Superior temporal gyrus (tissue), 1 donor: ENCODE results near the gene TTC39A.
A peak's percentile ranks its signal among the peaks of the same experiment; 100 is the strongest.

Experiments
- DNase-seq: peaks from one replicate; pipeline ENCODE4 v3.0.0-alpha.2; 2016; ENCODE audit errors: extremely low spot score

Gene TTC39A

GRCh38 chr1:51297401-51298321 lies 32.7 kb downstream of the TTC39A start:
- DNase-seq = no peak

GRCh38 chr1:51296383-51297357 lies 33.7 kb downstream of the TTC39A start:
- DNase-seq = peak; percentile 88

- no peak for DNase-seq
Observed at GRCh38 chr1:51295926-51296325, 34.4 kb downstream of the TTC39A start.

GRCh38 chr1:51294566-51295184 lies 35.7 kb downstream of the TTC39A start:
- DNase-seq = no peak

GRCh38 chr1:51293898-51294515 lies 36.4 kb downstream of the TTC39A start:
- no peak for DNase-seq

- DNase-seq = no peak
Observed at GRCh38 chr1:51290489-51290847, 39.9 kb downstream of the TTC39A start.

- no peak for DNase-seq
Observed at GRCh38 chr1:51289676-51290488, 40.5 kb downstream of the TTC39A start.

- DNase-seq = no peak
Observed at GRCh38 chr1:51288578-51288977, 41.8 kb downstream of the TTC39A start.

- no peak for DNase-seq
Observed at GRCh38 chr1:51287966-51288365, 42.4 kb downstream of the TTC39A start.

- DNase-seq = no peak
Observed at GRCh38 chr1:51285055-51285454, 45.3 kb downstream of the TTC39A start.

- no peak for DNase-seq
Observed at GRCh38 chr1:51284487-51284954, 45.8 kb downstream of the TTC39A start.

GRCh38 chr1:51283979-51284378 lies 46.4 kb downstream of the TTC39A start:
- no peak for DNase-seq

GRCh38 chr1:51282605-51283004 lies 47.8 kb downstream of the TTC39A start:
- DNase-seq = no peak

GRCh38 chr1:51281807-51282206 lies 48.6 kb downstream of the TTC39A start:
- DNase-seq = no peak

GRCh38 chr1:51280321-51280978 lies 49.9 kb downstream of the TTC39A start:
- no peak for DNase-seq

- no peak for DNase-seq
Observed at GRCh38 chr1:51276286-51276685, 54.1 kb downstream of the TTC39A start.

GRCh38 chr1:51274676-51275075 lies 55.7 kb downstream of the TTC39A start:
- no peak for DNase-seq

GRCh38 chr1:51272916-51273315 lies 57.4 kb downstream of the TTC39A start:
- no peak for DNase-seq

GRCh38 chr1:51270751-51271150 lies 59.6 kb downstream of the TTC39A start:
- no peak for DNase-seq

GRCh38 chr1:51268634-51269033 lies 61.7 kb downstream of the TTC39A start:
- no peak for DNase-seq
